Activated CD4-positive, alpha-beta memory T cell treated with anti-CD3 and anti-CD28 coated beads, Interleukin-2, amount 10 ng/mL, durations not matched to agents 7 days and 5 days (primary cell): ENCODE data around the gene ACKR4. TPM values are rescaled to one million over a fixed set of nuclear protein-coding genes. Genes with fewer than 3 reads are reported as not detected.

Experiments
- total RNA-seq, 2 experiments: library from RNA; stranded (reverse); gene quantifications; one replicate each; pipeline ENCODE4 v1.2.3, GENCODE V29; 2021

Gene ACKR4
- total RNA-seq, 2 experiments from 2014 or later = not detected

Other genes with a start within 250 kb of the ACKR4 start
- 10 to 100 TPM; 31.0 to 36.7 TPM for gene DNAJC13, start 179.8 kb upstream of the ACKR4 start, total RNA-seq
- 10 to 100 TPM in 1 of 2 experiments, 1 to 10 TPM in 1; 9.0 to 13.0 TPM for gene ACAD11, start 62.5 kb downstream of the ACKR4 start, total RNA-seq
- gene UBA5, start 63.1 kb downstream of the ACKR4 start, total RNA-seq = 10 to 100 TPM; 31.8 to 36.6 TPM
- gene NPHP3, start 125.1 kb downstream of the ACKR4 start, total RNA-seq = 10 to 100 TPM; 20.7 to 24.1 TPM